Stimulated activated CD8-positive, alpha-beta memory T cell treated with anti-CD3 and anti-CD28 coated beads, Interleukin-15, amount 100 ng/mL, for 24 hours (primary cell): ENCODE data around the gene CD83.
"Not testable (repeated sequence)": the region's sequence is repeated elsewhere in the genome, so short reads cannot be mapped to it uniquely, and the experiment has no call there.

Experiments
- DNase-seq: peaks from one replicate; pipeline ENCODE4 v3.0.0-alpha.2; 2020; ENCODE audit warnings: low read depth

Gene CD83, protein sequence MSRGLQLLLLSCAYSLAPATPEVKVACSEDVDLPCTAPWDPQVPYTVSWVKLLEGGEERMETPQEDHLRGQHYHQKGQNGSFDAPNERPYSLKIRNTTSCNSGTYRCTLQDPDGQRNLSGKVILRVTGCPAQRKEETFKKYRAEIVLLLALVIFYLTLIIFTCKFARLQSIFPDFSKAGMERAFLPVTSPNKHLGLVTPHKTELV

DNA sequence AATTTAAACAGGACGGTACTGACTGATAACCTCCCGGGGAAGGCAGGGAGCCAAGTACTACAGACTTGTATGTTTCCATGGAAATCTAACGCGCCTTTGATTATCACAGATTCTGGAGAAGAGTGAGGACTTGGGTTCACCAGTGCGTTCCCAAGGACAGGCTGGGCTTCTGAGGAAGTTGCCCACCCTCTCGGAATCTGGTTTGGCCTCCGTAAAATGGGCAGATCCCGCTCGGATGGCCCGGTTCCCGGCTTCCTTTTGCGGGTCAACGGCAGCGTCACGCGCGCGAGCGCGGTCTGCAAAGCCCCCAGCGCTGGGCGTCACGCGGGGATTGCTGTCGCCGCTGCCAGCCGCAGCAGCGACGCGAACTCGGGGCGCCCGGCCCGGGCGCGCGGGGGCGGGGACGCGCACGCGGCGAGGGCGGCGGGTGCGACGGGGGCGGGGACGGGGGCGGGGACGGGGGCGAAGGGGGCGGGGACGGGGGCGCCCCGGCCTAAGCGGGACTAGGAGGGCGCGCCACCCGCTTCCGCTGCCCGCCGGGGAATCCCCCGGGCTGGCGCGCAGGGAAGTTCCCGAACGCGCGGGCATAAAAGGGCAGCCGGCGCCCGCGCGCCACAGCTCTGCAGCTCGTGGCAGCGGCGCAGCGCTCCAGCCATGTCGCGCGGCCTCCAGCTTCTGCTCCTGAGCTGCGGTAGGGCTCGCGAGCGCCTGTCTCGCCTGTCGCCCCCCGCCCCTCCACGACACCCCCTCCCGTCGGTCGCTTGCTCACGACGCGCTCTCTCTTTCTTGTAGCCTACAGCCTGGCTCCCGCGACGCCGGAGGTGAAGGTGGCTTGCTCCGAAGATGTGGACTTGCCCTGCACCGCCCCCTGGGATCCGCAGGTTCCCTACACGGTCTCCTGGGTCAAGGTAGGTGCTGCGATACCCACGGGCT is at the start of gene CD83:
Gene CD83, plus strand, starts transcription at position 615 of the 933 bp plus-strand sequence. Its CDS starts 40 bp downstream, at position 655.
- DNase-seq: peak; percentile 59

DNA sequence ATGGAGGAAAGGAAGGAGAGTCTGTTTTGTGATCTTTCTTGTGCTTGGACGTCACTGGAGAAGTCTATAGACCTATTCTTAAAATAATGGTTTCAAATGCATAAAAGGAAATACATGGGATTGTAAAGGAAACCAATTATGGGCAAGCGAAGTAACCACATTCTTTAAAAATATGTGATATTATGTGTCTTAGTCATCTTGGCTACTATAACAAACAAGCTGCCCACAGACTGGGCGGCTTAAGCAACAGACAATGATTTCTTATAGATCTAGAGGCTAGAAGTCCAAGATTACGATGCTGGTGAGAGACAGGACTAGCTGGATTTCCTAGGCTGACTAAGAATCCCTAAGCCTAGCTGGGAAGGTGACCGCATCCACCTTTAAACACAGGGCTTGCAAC is 49.4 kb upstream of the CD83 start:
- no peak for DNase-seq

DNA sequence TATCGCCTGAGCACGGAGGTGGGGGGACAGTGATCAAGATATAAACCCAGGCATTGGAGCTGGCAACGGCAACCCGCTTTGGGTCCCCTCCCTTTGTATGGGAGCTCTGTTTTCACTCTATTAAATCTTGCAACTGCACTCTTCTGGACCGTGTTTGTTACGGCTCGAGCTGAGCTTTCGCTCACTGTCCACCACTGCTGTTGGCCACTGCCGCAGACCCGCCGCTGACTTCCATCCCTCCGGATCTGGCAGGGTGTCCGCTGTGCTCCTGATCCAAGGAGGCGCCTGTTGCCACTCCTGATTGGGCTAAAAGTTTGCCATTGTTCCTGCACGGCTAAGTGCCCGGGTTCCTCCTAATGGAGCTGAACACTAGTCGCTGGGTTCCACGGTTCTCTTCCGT is 48.9 kb upstream of the CD83 start:
- no peak for DNase-seq

GRCh38 chr6:14070457-14070856 is 47.1 kb upstream of the CD83 start:
- DNase-seq: no peak

DNA sequence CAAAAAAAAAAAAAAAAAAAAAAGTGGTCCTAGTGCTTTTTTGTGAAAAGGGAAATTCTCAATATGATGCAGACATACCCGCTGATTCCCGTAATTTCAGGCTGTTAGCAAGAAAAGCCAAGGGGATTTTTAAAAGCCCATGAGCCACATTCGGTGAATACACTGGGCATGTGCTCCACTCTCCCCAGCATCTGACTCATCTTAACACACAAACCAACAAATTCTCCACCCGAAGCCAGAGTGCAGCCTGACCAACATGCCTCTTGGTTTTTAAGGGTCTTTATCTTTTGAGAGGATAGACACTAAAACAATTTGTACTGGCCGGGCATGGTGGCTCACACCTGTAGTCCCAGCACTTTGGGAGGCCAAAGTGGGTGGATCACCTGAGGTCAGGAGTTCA is 45.5 kb upstream of the CD83 start:
- DNase-seq: no peak

GRCh38 chr6:14073561-14074354 is 43.8 kb upstream of the CD83 start:
- not testable (repeated sequence) for DNase-seq

GRCh38 chr6:14074476-14075094 is 43.0 kb upstream of the CD83 start:
- DNase-seq: no peak

DNA sequence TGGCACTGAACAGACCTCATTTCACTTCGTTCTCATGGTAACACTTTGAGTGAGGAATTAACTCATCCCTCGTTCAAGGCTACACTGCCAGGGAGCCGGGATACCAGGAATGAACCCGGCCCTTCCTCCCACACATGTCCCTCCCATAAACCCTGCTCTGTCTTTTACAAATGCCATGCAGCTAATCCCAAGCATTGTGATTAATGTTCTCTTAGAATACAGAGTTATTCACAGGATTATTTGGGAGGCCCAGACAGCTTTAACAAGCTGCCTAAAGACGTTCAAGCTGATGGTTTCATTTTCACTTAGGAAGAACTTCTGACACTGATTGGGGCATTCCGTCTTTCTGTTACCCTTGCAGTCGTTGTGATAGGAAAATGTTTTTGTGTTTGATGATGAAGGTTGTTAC is 42.5 kb upstream of the CD83 start:
- DNase-seq: no peak

DNA sequence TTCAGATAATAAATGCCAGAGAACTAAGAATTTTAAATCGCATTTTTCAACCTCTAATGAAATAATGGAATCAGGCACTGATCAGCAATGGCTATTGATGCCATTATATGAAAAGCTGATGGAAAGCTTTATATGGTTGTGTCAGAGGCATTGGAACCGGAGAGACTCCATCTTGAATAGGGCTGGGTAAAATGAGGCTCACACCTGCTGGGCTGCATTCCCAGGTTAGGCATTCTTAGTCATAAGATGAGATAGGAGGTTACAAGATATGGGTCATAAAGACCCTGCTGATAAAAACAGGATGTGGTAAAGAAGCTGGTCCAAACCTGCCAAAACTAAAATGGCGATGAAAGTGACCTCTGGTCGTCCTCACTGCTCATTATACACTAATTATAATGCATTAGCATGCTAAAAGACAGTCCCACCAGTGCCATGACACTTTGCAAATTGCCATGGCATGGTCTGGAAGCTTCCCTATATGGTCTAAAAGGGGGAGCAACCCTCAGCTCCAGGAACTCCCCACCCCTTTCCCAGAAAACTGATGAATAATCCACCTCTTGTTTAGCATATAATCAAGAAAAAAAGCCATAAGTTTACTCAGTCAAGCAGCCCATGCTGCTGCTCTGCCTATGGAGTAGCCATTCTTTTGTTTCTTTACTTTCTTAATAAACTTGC is 40.2 kb upstream of the CD83 start:
- DNase-seq: no peak

DNA sequence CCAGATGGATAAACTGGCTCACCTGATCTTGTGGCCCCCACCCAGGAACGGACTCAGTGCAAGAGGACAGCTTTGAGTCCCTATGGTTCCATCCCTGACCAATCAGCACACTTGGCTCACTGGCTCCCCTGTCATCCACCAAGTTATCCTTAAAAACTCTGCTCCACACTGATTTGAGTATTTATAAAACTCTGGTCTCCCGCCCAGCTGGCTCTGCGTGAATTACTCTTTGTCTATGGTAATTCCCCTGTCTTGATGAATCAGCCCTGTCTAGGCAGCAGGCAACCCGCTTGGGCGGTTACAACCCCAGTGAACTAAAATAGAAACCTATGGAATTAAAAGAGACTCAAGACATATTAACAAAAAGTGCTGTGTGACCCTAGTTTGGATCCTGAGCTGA is 38.1 kb upstream of the CD83 start:
- DNase-seq: no peak

- DNase-seq: no peak
Measured at GRCh38 chr6:14079971-14080370, 37.6 kb upstream of the CD83 start.

DNA sequence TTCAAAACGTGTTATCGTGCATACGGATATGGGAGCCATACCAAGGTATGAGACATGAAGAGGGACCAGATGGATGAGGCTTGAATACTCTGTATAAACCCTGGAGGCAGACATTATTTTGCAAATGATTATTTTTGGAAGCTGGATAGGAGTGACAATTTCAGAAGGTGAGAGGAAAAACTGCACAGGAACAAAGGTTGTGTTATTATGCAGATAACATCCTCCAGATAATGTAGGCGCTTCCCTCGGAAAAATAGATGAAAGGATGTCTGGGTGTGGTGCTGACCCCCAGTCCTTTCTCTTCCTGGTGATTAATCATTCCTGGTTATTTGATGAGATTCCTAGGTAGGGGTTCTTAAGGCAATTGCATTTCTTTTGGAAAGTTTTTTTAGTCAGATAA is 36.4 kb upstream of the CD83 start:
- DNase-seq: no peak

- no peak for DNase-seq
Measured at GRCh38 chr6:14082771-14083170, 34.8 kb upstream of the CD83 start.

DNA sequence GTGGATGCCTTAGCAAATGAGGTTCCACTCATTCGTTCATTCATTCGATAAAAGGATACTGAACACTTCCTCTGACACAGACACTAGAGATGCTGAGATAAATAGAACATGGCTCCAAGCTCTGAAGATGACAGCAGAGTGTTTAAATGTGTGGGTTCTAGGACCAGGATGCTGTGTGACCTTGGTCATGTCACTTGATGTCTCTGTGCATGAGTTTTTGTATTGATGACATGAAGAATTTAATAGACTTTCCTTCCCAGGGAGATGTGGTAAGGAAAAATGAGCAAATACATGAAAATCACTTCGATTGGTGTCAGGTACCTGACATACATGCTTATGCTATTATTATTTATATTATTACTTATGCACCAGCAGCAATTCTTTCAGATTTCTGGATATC is 34.3 kb upstream of the CD83 start:
- DNase-seq: no peak

DNA sequence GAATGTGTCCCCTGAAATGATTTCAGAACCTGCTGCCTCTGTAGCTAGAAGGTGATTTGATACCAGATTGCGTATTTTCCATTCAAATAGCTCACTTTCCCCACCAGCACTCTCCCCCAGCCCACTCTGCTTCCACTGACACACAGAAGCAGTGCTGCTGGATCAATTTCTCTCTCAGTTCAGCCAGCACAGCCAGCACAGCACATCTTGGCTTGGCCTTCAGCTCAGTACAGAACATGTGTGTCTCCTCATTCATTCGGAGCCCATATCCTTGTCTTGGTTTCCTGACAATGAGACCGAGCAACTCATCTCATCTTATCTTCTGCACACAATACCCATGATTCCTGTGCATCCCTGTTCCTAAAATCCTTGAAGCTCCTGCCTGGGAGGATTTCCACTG is 33.8 kb upstream of the CD83 start:
- DNase-seq: no peak

- no peak for DNase-seq
Measured at GRCh38 chr6:14084388-14084787, 33.2 kb upstream of the CD83 start.

GRCh38 chr6:14085176-14085787 is 32.3 kb upstream of the CD83 start:
- DNase-seq: no peak

DNA sequence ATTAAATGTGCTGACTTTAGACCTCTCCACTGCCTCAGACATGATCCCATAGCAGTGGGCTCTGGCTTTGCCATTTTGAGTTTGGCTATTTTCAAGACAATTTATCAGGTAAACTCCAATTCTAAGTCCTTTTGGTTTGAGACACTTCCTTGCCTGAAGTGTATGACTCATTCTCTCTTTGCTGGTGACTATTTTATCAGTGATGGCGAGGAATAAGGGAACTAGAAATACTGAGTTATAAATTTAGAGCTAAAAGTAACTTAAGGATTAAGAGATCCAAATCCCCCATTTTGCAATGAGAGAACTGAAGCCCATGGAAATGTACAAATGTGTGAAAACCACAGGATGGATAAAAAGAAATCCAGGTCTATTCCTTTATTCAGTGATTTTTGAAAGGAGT is 30.9 kb upstream of the CD83 start:
- no peak for DNase-seq

- DNase-seq: no peak
Measured at GRCh38 chr6:14088600-14089192, 28.9 kb upstream of the CD83 start.

- DNase-seq: no peak
Measured at GRCh38 chr6:14089224-14089623, 28.3 kb upstream of the CD83 start.
